Measurements from ENCODE around the gene COL6A1.
"Not testable (repeated sequence)": the region's sequence is repeated elsewhere in the genome, so short reads cannot be mapped to it uniquely, and the experiment has no call there.

COL6A1 gene

DNA sequence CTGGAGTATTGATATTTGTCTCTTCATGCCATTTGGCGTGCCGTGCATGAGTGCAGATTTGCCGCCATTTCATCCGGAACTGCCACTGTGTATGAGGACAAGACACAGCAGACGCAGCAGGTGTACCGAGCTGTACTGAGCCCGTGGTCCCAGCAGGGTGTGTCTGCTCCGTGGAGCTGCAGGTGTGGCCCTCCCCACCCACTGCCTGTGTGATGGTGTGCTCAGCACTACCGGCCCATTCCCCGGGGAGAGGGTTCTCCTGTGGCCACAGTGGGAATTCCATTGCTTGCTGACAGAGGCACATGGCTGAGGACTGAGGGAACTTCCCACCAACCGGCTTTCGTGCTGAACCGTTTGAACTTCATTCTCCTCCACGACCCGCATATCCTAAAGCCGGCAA is 34.3 kb upstream of the COL6A1 start:
- H3K9me3 ChIP-seq (ENCODE audit: insufficient read depth, low read length) = no peaks in the 10 kb centered on the region
- no peak for DNase-seq (ENCODE audit: low read depth, low spot score)
- peaks cover 24% of the 10 kb centered on the region for H3K4me1 ChIP-seq (ENCODE audit: insufficient read depth, insufficient read length)
- TF ChIP-seq SUZ12 (IDR thresholded peaks at IDR 0.05; ENCODE audit: extremely low read depth, insufficient read depth, insufficient read length) = no peak
- no peak for TF ChIP-seq YY1 (IDR thresholded peaks at IDR 0.05; ENCODE audit: insufficient read depth, insufficient read length)
- no peak for TF ChIP-seq ZNF274 (IDR thresholded peaks at IDR 0.05; ENCODE audit: low read depth, low read length)
- H3K9ac ChIP-seq (ENCODE audit: insufficient read length, low read depth) = no peak overlapping the region
- no peaks in the 10 kb centered on the region for H3K27me3 ChIP-seq (ENCODE audit: insufficient read depth, insufficient read length)
- H3K4me3 ChIP-seq (ENCODE audit: insufficient read length, low read depth) = no peak overlapping the region
- no peaks in the 10 kb centered on the region for H3K36me3 ChIP-seq (ENCODE audit: insufficient read depth, insufficient read length, low read length)

DNA sequence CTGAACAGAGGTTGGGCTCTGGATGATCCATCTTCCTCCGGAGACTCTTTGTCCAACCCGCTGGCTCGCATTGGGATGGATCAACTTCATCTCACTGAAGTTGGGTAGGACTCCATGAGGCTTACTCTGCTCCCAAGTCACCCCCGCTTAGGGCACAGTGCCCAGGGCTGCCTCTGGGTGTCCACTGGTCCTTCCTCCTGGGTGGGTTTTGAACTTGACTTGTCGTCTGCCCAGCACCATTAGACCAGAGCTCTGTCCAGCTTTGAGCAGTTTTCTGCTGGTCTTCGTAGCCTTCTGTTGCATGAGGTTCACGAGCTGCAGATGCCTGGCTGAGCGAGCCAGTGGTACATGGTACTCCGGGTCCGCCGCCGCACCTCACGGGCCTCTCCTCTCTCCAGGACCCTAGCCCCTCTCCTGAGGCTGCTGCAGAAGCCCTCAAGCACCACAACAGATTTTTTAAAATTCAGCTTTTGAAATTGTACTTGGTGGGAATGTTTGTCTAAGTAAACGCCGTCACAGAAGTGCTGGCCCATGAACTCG is 33.8 kb upstream of the COL6A1 start:
- no peaks in the 10 kb centered on the region for H3K9me3 ChIP-seq (ENCODE audit: insufficient read depth, low read length)
- H3K4me1 ChIP-seq (ENCODE audit: insufficient read depth, insufficient read length) = peaks cover 24% of the 10 kb centered on the region
- DNase-seq (ENCODE audit: low read depth, low spot score) = no peak
- H3K36me3 ChIP-seq (ENCODE audit: insufficient read depth, insufficient read length, low read length) = no peaks in the 10 kb centered on the region
- no peak overlapping the region for H3K4me3 ChIP-seq (ENCODE audit: insufficient read length, low read depth)
- no peaks in the 10 kb centered on the region for H3K27me3 ChIP-seq (ENCODE audit: insufficient read depth, insufficient read length)
- no peak overlapping the region for H3K9ac ChIP-seq (ENCODE audit: insufficient read length, low read depth)
- no peak for TF ChIP-seq YY1 (IDR thresholded peaks at IDR 0.05; ENCODE audit: insufficient read depth, insufficient read length)
- TF ChIP-seq ZNF274 (IDR thresholded peaks at IDR 0.05; ENCODE audit: low read depth, low read length) = no peak
- TF ChIP-seq SUZ12 (IDR thresholded peaks at IDR 0.05; ENCODE audit: extremely low read depth, insufficient read depth, insufficient read length) = no peak

- Histone ChIP-seq H3K36me3 (ENCODE audit: insufficient read depth, insufficient read length, low read length) (no peaks in the 10 kb centered on the region), H3K9me3 (ENCODE audit: insufficient read depth, low read length) (no peaks in the 10 kb centered on the region), H3K4me1 (ENCODE audit: insufficient read depth, insufficient read length) (peaks cover 24% of the 10 kb centered on the region), H3K9ac (ENCODE audit: insufficient read length, low read depth) (no peak overlapping the region), H3K4me3 (ENCODE audit: insufficient read length, low read depth) (no peak overlapping the region), H3K27me3 (ENCODE audit: insufficient read depth, insufficient read length) (no peaks in the 10 kb centered on the region)
- TF ChIP-seq SUZ12 (IDR thresholded peaks at IDR 0.05; ENCODE audit: extremely low read depth, insufficient read depth, insufficient read length) (no peak), ZNF274 (IDR thresholded peaks at IDR 0.05; ENCODE audit: low read depth, low read length) (no peak), YY1 (IDR thresholded peaks at IDR 0.05; ENCODE audit: insufficient read depth, insufficient read length) (no peak)
- DNase-seq (ENCODE audit: low read depth, low spot score) = no peak
Observed at GRCh38 chr21:45948576-45949141, 32.9 kb upstream of the COL6A1 start.

- H3K9ac ChIP-seq (ENCODE audit: insufficient read length, low read depth) = no peak overlapping the region
- no peak for DNase-seq (ENCODE audit: low read depth, low spot score)
- H3K36me3 ChIP-seq (ENCODE audit: insufficient read depth, insufficient read length, low read length) = no peaks in the 10 kb centered on the region
- H3K4me3 ChIP-seq (ENCODE audit: insufficient read length, low read depth) = no peak overlapping the region
- H3K4me1 ChIP-seq (ENCODE audit: insufficient read depth, insufficient read length) = peaks cover 24% of the 10 kb centered on the region
- no peaks in the 10 kb centered on the region for H3K27me3 ChIP-seq (ENCODE audit: insufficient read depth, insufficient read length)
- H3K9me3 ChIP-seq (ENCODE audit: insufficient read depth, low read length) = peaks cover 4% of the 10 kb centered on the region
- TF ChIP-seq ZNF274 (IDR thresholded peaks at IDR 0.05; ENCODE audit: low read depth, low read length) = no peak
- TF ChIP-seq YY1 (IDR thresholded peaks at IDR 0.05; ENCODE audit: insufficient read depth, insufficient read length) = no peak
Observed at GRCh38 chr21:45949928-45950739, 31.4 kb upstream of the COL6A1 start.

DNA sequence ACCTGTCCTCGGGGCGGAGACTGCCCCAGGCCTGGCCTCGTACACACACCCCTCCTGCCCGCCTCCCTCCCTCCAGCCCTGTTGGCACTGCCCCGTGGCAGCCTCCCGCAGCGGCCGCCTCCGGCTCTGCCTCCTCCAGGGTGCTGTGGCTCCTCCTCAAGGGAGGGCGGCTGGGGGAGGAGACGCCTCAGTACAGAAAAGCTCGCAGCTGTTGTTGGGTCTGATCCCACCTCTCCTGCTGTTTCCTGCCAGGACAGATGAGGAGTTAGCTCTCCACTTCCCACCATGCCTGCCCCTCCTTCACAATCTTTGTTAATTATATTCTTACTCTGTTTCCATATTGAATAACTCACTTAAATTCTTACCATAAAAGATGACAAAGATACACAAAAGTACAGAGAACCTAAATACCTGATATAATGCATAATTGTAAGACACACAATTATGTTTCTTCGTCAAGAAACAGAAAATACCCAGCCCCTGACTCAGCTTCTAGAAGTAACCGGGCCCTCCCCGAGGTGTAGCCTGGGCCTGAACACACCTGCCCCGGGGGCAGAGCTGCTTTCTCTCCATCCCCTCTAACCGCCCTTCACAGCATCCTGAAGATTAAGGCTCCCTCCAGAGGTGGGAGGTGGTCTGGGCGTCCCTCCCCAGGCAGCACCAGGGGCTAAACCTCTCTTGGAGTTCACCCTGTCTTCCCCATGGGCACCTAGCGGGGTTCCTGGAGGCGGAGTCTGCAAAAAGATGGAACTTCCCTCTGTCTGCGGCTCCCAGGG is 30.6 kb upstream of the COL6A1 start:
- no peak overlapping the region for H3K4me3 ChIP-seq (ENCODE audit: insufficient read length, low read depth)
- H3K36me3 ChIP-seq (ENCODE audit: insufficient read depth, insufficient read length, low read length) = no peaks in the 10 kb centered on the region
- TF ChIP-seq YY1 (IDR thresholded peaks at IDR 0.05; ENCODE audit: insufficient read depth, insufficient read length) (no peak), ZNF274 (IDR thresholded peaks at IDR 0.05; ENCODE audit: low read depth, low read length) (no peak), SUZ12 (IDR thresholded peaks at IDR 0.05; ENCODE audit: extremely low read depth, insufficient read depth, insufficient read length) (no peak)
- no peaks in the 10 kb centered on the region for H3K27me3 ChIP-seq (ENCODE audit: insufficient read depth, insufficient read length)
- H3K9me3 ChIP-seq (ENCODE audit: insufficient read depth, low read length) = peaks cover 12% of the 10 kb centered on the region
- no peak for DNase-seq (ENCODE audit: low read depth, low spot score)
- H3K9ac ChIP-seq (ENCODE audit: insufficient read length, low read depth) = peak overlapping the region; percentile 57
- peaks cover 24% of the 10 kb centered on the region for H3K4me1 ChIP-seq (ENCODE audit: insufficient read depth, insufficient read length)

- Histone ChIP-seq H3K9me3 (ENCODE audit: insufficient read depth, low read length) (peaks cover 19% of the 10 kb centered on the region), H3K27me3 (ENCODE audit: insufficient read depth, insufficient read length) (no peaks in the 10 kb centered on the region), H3K4me1 (ENCODE audit: insufficient read depth, insufficient read length) (peaks cover 24% of the 10 kb centered on the region), H3K4me3 (ENCODE audit: insufficient read length, low read depth) (no peak overlapping the region), H3K36me3 (ENCODE audit: insufficient read depth, insufficient read length, low read length) (no peaks in the 10 kb centered on the region), H3K9ac (ENCODE audit: insufficient read length, low read depth) (peak overlapping the region; percentile 57)
- no peak for TF ChIP-seq ZNF274 (IDR thresholded peaks at IDR 0.05; ENCODE audit: low read depth, low read length)
- TF ChIP-seq YY1 (IDR thresholded peaks at IDR 0.05; ENCODE audit: insufficient read depth, insufficient read length) = no peak
- TF ChIP-seq SUZ12 (IDR thresholded peaks at IDR 0.05; ENCODE audit: extremely low read depth, insufficient read depth, insufficient read length) = no peak
- no peak for DNase-seq (ENCODE audit: low read depth, low spot score)
Observed at GRCh38 chr21:45951676-45952075, 29.9 kb upstream of the COL6A1 start.

GRCh38 chr21:45952527-45952926 is 29.0 kb upstream of the COL6A1 start:
- H3K4me1 ChIP-seq (ENCODE audit: insufficient read depth, insufficient read length) = peaks cover 24% of the 10 kb centered on the region
- not testable (repeated sequence) for DNase-seq (ENCODE audit: low read depth, low spot score); H3K36me3 ChIP-seq (ENCODE audit: insufficient read depth, insufficient read length, low read length); H3K9ac ChIP-seq (ENCODE audit: insufficient read length, low read depth); H3K4me3 ChIP-seq (ENCODE audit: insufficient read length, low read depth); H3K27me3 ChIP-seq (ENCODE audit: insufficient read depth, insufficient read length)
- peaks cover 27% of the 10 kb centered on the region for H3K9me3 ChIP-seq (ENCODE audit: insufficient read depth, low read length)
